DMS53 treated with DMSO at 0.1 percent for 48 hours (cell line): Measurements from ENCODE around the gene GINS1.
"Not testable (repeated sequence)": the region's sequence is repeated elsewhere in the genome, so short reads cannot be mapped to it uniquely, and the experiment has no call there.

Source experiments
- DNase-seq: peaks from one replicate; lab custom pipeline; 2025; ENCODE audit not compliant: unreplicated experiment; lab: John Stamatoyannopoulos, UW

GINS1 gene

GRCh38 chr20:25389858-25390537 is 17.5 kb upstream of the GINS1 start:
- DNase-seq: no peak

GRCh38 chr20:25390538-25391528 is 16.6 kb upstream of the GINS1 start, which contains the start of gene ABHD12:
Gene ABHD12 (minus strand): TSS chr20:25390835. CDS start chr20:25390703, 132 bp downstream.
- DNase-seq: peak; percentile 91

- DNase-seq: no peak
Observed at GRCh38 chr20:25394276-25394675, 13.2 kb upstream of the GINS1 start.

GRCh38 chr20:25394996-25395395 is 12.5 kb upstream of the GINS1 start:
- no peak for DNase-seq

DNA sequence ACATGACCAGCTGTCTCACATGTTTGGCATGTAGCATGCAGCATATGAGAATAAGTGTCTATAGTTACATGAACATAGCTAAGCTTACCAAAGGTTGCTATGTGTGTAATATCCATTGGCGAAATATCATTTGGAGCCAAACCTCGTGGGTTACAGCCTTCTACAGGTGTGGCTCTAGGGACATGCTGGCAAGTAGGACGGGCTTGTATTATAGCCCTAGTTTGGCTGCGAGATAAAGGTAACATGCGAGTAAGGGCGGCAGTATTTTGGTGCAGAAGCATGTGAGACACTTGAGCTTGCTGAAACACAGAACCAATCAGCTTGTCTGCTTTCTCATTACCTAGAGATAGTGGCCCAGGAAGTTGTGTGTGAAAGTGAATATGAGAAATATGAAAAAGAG is 10.4 kb upstream of the GINS1 start:
- DNase-seq: no peak

- DNase-seq: no peak
Observed at GRCh38 chr20:25397821-25398220, 9.7 kb upstream of the GINS1 start.

GRCh38 chr20:25398376-25399036 is 9.0 kb upstream of the GINS1 start:
- no peak for DNase-seq

DNA sequence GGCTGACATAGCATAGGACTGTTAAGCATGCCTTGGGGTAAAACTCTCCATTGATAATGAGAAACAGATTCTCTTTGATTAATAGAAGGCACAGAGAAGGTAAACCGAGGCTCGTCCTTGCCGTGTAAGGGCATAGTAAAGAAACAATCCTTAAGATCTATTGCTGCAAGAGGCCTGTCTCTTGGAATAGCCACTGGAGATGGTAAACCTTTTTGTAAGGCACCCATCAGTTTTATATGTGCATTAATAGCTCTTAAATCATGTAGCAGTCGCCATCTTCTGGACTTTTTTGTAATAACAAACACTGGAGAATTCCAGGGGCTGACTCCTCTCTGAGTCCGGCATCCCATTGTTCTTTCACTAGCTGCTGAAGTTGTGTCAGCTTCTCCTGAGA is 8.4 kb upstream of the GINS1 start:
- DNase-seq: peak; percentile 68

DNA sequence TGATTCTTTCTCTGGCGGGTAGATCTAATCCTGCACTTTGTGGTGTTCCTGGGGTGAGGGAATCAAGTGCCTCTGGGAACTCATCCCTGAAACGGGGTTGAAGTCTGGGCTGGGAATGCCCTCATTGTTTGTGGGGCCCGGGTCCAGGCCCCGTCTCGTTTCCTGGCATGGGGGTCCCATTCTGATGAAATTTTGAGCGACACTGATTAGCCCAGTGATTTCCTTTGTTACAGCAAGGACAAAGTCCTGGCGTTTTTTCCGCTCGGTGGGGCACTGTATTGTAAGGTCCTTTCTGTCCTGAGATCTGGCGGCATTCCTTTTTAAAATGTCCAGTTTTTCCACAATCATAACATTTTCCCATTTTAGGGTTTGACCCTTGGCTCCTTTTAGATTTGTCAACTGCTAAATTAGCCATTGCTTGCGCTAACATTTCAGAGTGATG is 7.2 kb upstream of the GINS1 start:
- not testable (repeated sequence) for DNase-seq

GRCh38 chr20:25402583-25402982 is 4.9 kb upstream of the GINS1 start:
- DNase-seq: no peak

- DNase-seq: no peak
Observed at GRCh38 chr20:25408170-25408547, 686 bp downstream of the GINS1 start.

DNA sequence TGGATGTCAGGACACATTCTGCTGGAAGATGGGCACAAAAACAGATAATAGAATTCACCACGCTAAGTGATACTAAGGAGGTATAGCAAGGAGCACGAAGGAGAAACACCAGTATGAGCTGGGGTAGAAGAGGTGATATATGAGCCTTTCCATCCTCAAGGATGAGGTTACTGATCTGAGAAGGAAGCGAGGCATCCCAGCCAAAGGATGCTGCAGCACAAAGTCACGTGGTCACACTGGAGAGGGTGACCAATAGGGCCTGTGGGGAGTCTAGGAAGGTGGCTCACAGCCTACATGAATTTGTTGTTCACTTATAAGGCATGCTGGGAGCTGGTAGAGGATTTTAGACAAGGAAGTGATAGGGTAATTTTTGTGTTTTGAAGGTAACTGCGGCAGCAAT is 1.4 kb downstream of the GINS1 start:
- no peak for DNase-seq

GRCh38 chr20:25418776-25419175 is 11.3 kb downstream of the GINS1 start:
- DNase-seq: no peak

- no peak for DNase-seq
Observed at GRCh38 chr20:25421102-25421501, 13.6 kb downstream of the GINS1 start.

DNA sequence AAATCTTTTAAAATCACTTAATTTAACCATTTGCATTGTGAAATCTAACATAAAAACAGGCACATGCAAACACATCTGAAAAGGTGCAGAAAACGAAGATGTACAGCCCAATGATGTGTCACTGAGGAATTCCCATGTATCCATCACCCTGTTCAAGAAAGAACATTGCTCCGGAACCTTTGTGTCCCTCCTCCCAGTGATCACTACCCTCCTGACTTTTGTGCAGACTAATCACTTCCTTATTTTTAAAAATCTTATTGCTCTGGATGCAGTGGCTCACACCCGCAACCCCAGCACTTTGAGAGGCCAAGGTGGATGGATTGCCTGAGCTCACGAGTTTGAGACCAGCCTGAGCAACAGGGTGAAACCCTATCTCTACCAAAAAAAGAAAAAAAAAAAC is 14.6 kb downstream of the GINS1 start:
- no peak for DNase-seq

DNA sequence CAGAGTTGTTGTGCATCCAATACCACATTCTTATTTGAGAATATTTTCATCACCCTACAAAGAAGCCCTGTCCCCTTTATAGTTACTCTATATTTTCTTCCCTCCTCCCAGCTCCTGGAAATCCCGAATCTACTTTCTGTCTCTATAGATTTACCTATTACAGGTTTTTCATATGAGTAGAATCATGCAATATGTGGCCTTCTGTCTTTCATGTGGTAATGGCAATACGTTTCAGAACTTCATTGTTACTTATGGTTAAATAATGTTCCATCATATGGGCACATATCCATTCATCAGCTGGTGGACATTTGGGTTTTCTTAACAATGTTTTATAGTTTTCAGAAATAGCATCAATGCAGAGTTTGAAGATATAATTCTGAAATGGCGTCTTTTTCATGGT is 17.1 kb downstream of the GINS1 start:
- DNase-seq: no peak

- DNase-seq: no peak
Observed at GRCh38 chr20:25437153-25437581, 29.7 kb downstream of the GINS1 start.

- DNase-seq: no peak
Observed at GRCh38 chr20:25439328-25439727, 31.9 kb downstream of the GINS1 start.

GRCh38 chr20:25444556-25444955 is 37.1 kb downstream of the GINS1 start:
- DNase-seq: no peak

- DNase-seq: no peak
Observed at GRCh38 chr20:25447671-25448070, 40.2 kb downstream of the GINS1 start.

DNA sequence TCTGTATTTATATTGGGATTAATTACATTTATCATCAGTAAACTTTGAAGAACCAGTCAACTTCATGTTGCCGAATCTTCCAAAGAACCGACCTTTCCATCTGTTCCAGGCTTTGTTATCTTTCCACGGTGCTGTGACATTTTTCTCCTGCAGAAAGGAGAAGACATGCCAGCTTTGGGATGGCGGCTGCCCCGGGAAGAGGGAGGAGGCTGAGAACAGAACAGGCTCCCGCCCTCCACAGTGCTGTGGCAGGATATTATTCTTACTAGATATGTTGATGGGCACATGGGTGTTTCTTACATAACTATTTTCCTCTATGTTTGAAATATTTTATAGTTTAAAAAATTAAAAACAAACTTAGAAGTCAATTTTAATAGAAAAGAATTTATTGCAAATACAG is 44.9 kb downstream of the GINS1 start:
- DNase-seq: no peak
